Mononuclear cell (primary cell): ENCODE results near the gene NPAS3. TPM values are rescaled to one million over a fixed set of nuclear protein-coding genes. Genes with fewer than 3 reads are reported as not detected.

Source experiments
- H3K27me3 ChIP-seq: 2 replicates; pipeline ENCODE4 v1.6.0; 2011; ENCODE audit warnings: low read length, control low read depth; ENCODE audit not compliant: insufficient read depth
- H3K4me1 ChIP-seq: 2 replicates; pipeline ENCODE4 v1.5.1; 2011; ENCODE audit warnings: mild to moderate bottlenecking, low read length, control low read depth; ENCODE audit not compliant: insufficient read depth
- H3K4me3 ChIP-seq: 2 replicates; pipeline ENCODE4 v1.5.1; 2011; ENCODE audit warnings: mild to moderate bottlenecking, low read length, moderate library complexity
- H3K9me3 ChIP-seq: 2 replicates; pipeline ENCODE4 v1.5.1; 2011; ENCODE audit warnings: low read depth, mild to moderate bottlenecking, control low read depth, low read length
- total RNA-seq: library from RNA; depleted of rRNA; stranded (reverse); fragments of >200 nt; gene quantifications from one replicate; pipeline ENCODE4 v1.2.3, GENCODE V29; 2012

The NPAS3 gene
- total RNA-seq, 1 donor: not detected

DNA sequence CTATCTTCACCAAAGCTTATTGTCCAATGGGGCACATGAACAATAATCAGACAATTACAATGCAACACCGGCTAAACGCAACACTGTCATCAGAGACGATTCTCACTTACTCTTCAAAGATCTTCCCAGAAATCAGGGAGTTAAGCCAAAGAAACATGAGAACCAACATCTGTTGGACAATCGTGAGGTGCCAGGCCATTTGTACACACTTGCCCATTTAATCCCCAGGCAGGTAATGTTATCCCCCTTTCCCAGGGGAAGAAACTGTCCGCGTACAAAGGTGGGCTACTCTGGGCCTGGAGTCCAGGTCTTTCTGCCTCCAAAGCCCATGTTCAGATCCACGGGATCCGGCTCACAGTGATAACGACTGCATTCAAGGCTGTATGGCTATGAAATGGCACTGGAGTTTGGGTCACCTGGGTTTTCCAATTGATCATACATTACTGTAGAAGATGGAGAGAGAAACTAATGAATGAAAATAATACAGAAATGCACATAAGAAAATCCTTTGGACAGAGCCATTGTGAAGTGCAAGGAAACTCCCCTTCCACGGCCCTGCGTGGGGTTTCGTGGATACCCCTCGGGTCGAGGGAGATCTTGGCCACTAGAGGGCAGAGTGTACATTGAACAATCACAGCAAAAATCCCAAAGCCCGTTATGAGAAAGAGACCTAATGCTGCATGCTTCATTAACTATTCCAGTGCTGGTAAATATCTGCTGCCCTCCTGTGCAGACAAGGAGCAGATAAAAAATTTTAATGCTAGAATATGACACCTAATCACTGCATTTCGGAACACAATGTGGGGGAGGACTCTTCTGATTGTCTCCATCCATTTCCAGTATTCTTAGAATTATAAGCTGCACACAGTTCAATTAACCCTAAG lies 900.8 kb downstream of the NPAS3 start:
- no peaks in the 10 kb centered on the region for H3K27me3 ChIP-seq
- no peaks in the 10 kb centered on the region for H3K9me3 ChIP-seq
- H3K4me3 ChIP-seq: no peak overlapping the region
- H3K4me1 ChIP-seq: no peaks in the 10 kb centered on the region

GRCh38 chr14:33840797-33841196 lies 902.1 kb downstream of the NPAS3 start:
- no peaks in the 10 kb centered on the region for H3K4me1 ChIP-seq

DNA sequence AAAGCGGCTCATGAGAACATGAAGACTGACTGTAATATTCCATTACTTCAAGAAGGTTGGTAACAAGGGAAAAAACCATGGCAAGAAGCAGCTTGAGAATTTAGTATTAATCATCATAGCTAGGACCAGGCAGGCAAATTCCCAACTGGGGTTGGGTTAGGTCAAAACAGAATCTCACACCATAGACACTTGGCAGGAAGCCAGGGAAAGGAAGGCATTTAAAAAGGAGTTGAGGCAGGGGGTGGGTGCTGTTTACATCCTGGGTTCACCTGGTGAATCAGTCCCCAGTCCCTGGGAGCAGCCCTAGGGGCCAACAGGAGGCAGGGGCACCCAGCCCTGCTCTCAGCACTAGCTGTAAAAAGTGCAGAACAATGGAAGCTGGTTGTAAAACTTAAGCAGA lies 903.6 kb downstream of the NPAS3 start:
- no peaks in the 10 kb centered on the region for H3K9me3 ChIP-seq
- no peaks in the 10 kb centered on the region for H3K27me3 ChIP-seq

More at GRCh38 chr14:33840797-33841196, 902.1 kb downstream of the NPAS3 start:
- Histone ChIP-seq H3K4me3 (no peak overlapping the region), H3K27me3 (no peaks in the 10 kb centered on the region), H3K9me3 (no peaks in the 10 kb centered on the region)

DNA sequence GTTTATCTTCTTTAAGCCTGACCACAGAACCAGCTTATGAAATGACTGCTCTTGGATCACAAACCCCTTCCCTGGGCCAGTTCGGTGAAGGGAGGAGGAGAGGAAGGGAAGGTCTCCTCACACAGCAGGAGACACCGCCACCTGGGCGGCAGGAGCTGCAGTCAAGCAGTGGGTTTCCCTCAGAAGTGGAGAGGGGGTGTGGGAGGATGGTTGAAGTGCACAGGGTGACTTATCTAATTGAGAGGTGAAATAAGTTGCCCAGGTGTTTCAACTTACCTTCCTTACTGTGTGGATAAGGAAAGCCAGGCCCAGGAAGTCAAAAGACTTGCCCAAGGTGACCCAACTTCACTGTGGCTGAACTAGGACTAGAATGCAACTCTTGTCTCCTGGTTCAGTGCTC lies 905.4 kb downstream of the NPAS3 start:
- Histone ChIP-seq H3K9me3 (no peaks in the 10 kb centered on the region), H3K27me3 (no peaks in the 10 kb centered on the region), H3K4me1 (no peaks in the 10 kb centered on the region), H3K4me3 (no peak overlapping the region)

More for the DNA sequence above, 903.6 kb downstream of the NPAS3 start:
- H3K4me1 ChIP-seq: no peaks in the 10 kb centered on the region
- H3K4me3 ChIP-seq: no peak overlapping the region

GRCh38 chr14:33846100-33846824 lies 907.6 kb downstream of the NPAS3 start:
- Histone ChIP-seq H3K27me3 (no peaks in the 10 kb centered on the region), H3K9me3 (no peaks in the 10 kb centered on the region), H3K4me1 (no peaks in the 10 kb centered on the region), H3K4me3 (no peak overlapping the region)

- no peaks in the 10 kb centered on the region for H3K9me3 ChIP-seq
- no peak overlapping the region for H3K4me3 ChIP-seq
- H3K27me3 ChIP-seq: no peaks in the 10 kb centered on the region
- no peaks in the 10 kb centered on the region for H3K4me1 ChIP-seq
Observed at GRCh38 chr14:33847066-33847465, 908.4 kb downstream of the NPAS3 start.

DNA sequence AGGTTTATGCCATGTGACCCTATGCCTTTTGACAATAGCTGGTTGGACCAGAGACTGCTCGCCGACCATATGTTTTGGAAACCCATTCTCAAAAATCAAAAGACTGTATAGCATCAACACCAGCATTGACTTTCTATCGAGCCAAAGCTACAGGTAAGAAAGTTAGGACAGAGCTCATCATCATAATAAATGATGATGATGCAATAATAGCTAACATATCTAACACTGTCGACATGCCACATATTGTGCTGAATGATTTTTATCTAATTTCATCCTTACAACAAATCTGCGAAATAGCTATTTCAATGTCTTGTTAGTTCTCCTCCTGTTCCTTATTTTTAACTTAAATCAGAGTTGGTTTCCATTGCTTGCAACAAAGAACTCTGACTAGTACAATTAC lies 909.3 kb downstream of the NPAS3 start:
- Histone ChIP-seq H3K9me3 (no peaks in the 10 kb centered on the region), H3K27me3 (no peaks in the 10 kb centered on the region)

GRCh38 chr14:33848706-33849454 lies 910.2 kb downstream of the NPAS3 start:
- Histone ChIP-seq H3K4me3 (no peak overlapping the region), H3K4me1 (no peaks in the 10 kb centered on the region), H3K9me3 (no peaks in the 10 kb centered on the region), H3K27me3 (no peaks in the 10 kb centered on the region)

More for the DNA sequence above, 909.3 kb downstream of the NPAS3 start:
- H3K4me1 ChIP-seq: no peaks in the 10 kb centered on the region
- H3K4me3 ChIP-seq: no peak overlapping the region

DNA sequence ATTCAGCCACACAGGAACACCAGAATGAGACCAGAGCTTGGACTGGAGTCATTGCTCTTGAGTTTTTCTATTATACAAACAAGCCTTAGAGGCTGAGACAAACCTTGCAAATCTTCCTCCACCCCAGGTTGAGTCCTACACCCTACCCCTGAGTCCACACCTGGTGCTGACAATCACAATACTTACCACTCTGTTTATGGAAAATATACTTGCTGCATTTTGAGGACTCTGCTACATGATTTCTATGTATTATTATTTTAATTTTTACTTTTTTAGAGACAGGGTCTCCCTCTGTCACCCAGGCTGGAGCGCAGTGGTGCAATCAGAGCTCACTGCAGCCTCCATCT lies 910.7 kb downstream of the NPAS3 start:
- Histone ChIP-seq H3K9me3 (no peaks in the 10 kb centered on the region), H3K27me3 (no peaks in the 10 kb centered on the region), H3K4me1 (no peaks in the 10 kb centered on the region), H3K4me3 (no peak overlapping the region)

GRCh38 chr14:33850826-33851225 lies 912.1 kb downstream of the NPAS3 start:
- Histone ChIP-seq H3K9me3 (no peaks in the 10 kb centered on the region), H3K4me1 (no peaks in the 10 kb centered on the region), H3K27me3 (no peaks in the 10 kb centered on the region), H3K4me3 (no peak overlapping the region)

DNA sequence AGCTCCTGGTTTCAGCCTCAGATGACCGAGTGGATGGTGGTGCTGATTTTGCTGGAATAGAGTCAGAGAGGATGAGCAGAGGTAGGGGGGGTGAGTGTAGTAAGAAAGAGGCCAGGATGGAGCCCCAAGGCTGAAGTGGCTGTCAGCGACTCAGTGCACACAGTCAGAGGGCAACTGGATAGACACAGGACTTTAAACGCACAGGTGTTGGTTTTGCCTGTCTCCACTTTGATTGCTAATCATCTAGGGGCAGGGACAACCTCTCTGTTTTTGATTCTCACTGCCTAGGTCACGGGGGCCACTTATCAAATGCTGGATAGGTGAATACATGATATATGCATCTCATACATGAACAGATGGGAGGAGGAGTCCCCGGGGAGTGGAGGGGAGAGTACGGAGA lies 912.7 kb downstream of the NPAS3 start:
- Histone ChIP-seq H3K9me3 (no peaks in the 10 kb centered on the region), H3K4me3 (no peak overlapping the region), H3K27me3 (no peaks in the 10 kb centered on the region), H3K4me1 (no peaks in the 10 kb centered on the region)

GRCh38 chr14:33851931-33852330 lies 913.3 kb downstream of the NPAS3 start:
- Histone ChIP-seq H3K9me3 (no peaks in the 10 kb centered on the region), H3K27me3 (no peaks in the 10 kb centered on the region), H3K4me3 (no peak overlapping the region), H3K4me1 (no peaks in the 10 kb centered on the region)
